Spleen (tissue), 7 donors: ENCODE measurements around the gene NFE2L1.
"Not testable (repeated sequence)": the region's sequence is repeated elsewhere in the genome, so short reads cannot be mapped to it uniquely, and the experiment has no call there.

Source experiments
- CTCF ChIP-seq, 11 experiments: fragments of 200-600 bp in 7 of 11; fragments of 450-650 bp in 4 of 11; sonication (generic) in 4 of 11; IDR thresholded peaks in 8 of 11; conservative IDR thresholded peaks in 3 of 11; 1 replicate in 7 of 11; 2 replicates in 4 of 11; pipeline versions ENCODE4 v1.4.0 to v1.8.0; 2016 to 2021; ENCODE audit warnings: antibody characterized with exemption in 11 of 11, inconsistent platforms in 4 of 11, mild to moderate bottlenecking in 1 of 11
- POLR2A ChIP-seq, 3 donors: fragments of 450-650 bp; IDR thresholded peaks; one replicate each; pipeline ENCODE4 v1.5.1; 2017; ENCODE audit warnings: antibody characterized with exemption in 3 of 3, mild to moderate bottlenecking in 1 of 3
- POLR2AphosphoS5 ChIP-seq, 3 donors: sonication (generic); formaldehyde crosslinking; IDR thresholded peaks; one replicate each; pipeline ENCODE4 v1.5.1; 2017; ENCODE audit warnings: antibody characterized with exemption in 3 of 3
- donor health status: DM: no; HTN: no; CAD: no; lungs with moderate emphysema.
- donor health status: DM: no; HTN: no; CAD: no.
- donor health status: DM: no; HTN: no; CAD: no.

GRCh38 chr17:48067808-48068207, 19.6 kb downstream of the NFE2L1 start:
- TF ChIP-seq POLR2AphosphoS5 (IDR thresholded peaks at IDR 0.05); CTCF (IDR thresholded peaks at IDR 0.05 in 8 of 11, conservative IDR thresholded peaks at IDR 0.05 in 3 of 11); POLR2A (IDR thresholded peaks at IDR 0.05): not testable (repeated sequence)
